Uterus (tissue), 2 donors: ENCODE results near the gene IGF1R.

Experiments used
- CTCF ChIP-seq, 4 experiments: fragments of 200-600 bp in 2 of 4; fragments of 450-650 bp in 2 of 4; sonication (generic) in 2 of 4; IDR thresholded peaks; one replicate each; pipeline ENCODE4 v1.5.1; 2016 to 2019; ENCODE audit warnings: antibody characterized with exemption in 4 of 4, mild to moderate bottlenecking in 2 of 4, moderate library complexity in 1 of 4
- POLR2A ChIP-seq, 2 donors: fragments of 450-650 bp; IDR thresholded peaks; one replicate each; pipeline ENCODE4 v1.6.1; 2016; ENCODE audit warnings: antibody characterized with exemption in 2 of 2, mild to moderate bottlenecking in 1 of 2, moderate library complexity in 1 of 2

- TF ChIP-seq CTCF (IDR thresholded peaks at IDR 0.05) (no peak), POLR2A (IDR thresholded peaks at IDR 0.05) (no peak)
Observed at GRCh38 chr15:98997312-98997711, 349.0 kb downstream of the IGF1R start.
